Measurements from ENCODE around the gene CHRNB1. TPM values are rescaled to one million over a fixed set of nuclear protein-coding genes. Genes with fewer than 3 reads are reported as not detected.
A peak's percentile ranks its signal among the peaks of the same experiment; 100 is the strongest.
"Not testable (repeated sequence)": the region's sequence is repeated elsewhere in the genome, so short reads cannot be mapped to it uniquely, and the experiment has no call there.

CHRNB1 gene
- total RNA-seq, 1 experiment from 2014 or later: 12.7 TPM

GRCh38 chr17:7481842-7482741, 37.2 kb downstream of the CHRNB1 start:
- H3K9me3 ChIP-seq (ENCODE audit: control insufficient read depth, low read depth, low read length); H3K27me3 ChIP-seq (ENCODE audit: insufficient read depth, low read length); H2BK12ac ChIP-seq (ENCODE audit: insufficient read length, low read depth, low read length); H4K5ac ChIP-seq (ENCODE audit: insufficient read length, low read depth, low read length); H3K27ac ChIP-seq (ENCODE audit: insufficient read length, low read depth, low read length); H3K14ac ChIP-seq (ENCODE audit: insufficient read depth, low read length); H3K56ac ChIP-seq (ENCODE audit: insufficient read length, low read depth, low read length); H3K4me1 ChIP-seq (ENCODE audit: insufficient read depth, low read length); H2BK15ac ChIP-seq (ENCODE audit: low read depth, low read length); H2AFZ ChIP-seq (ENCODE audit: low read length); H3K27me3 Mint-ChIP-seq (ENCODE audit: low read depth); H3K23ac ChIP-seq (ENCODE audit: insufficient read length, low read depth, low read length); H3K18ac ChIP-seq (ENCODE audit: insufficient read length, low read depth, low read length); H2AK5ac ChIP-seq (ENCODE audit: insufficient read length, low read length); H4K20me1 ChIP-seq (ENCODE audit: control insufficient read depth, insufficient read depth, insufficient read length); H4K8ac ChIP-seq (replicated peaks; ENCODE audit: insufficient read length, low read depth, low read length); H3K4ac ChIP-seq (ENCODE audit: low read depth, low read length); H2BK5ac ChIP-seq (ENCODE audit: insufficient read length, low read length); H3T11ph ChIP-seq (ENCODE audit: low read length); H2BK120ac ChIP-seq (ENCODE audit: low read depth, low read length, poor library complexity, severe bottlenecking); H3K79me1 ChIP-seq (ENCODE audit: insufficient read depth, low read depth, low read length, poor library complexity, severe bottlenecking); H3K9me3 Mint-ChIP-seq; H2BK20ac ChIP-seq (ENCODE audit: low read depth, low read length, poor library complexity, severe bottlenecking); H3K4me2 ChIP-seq (ENCODE audit: insufficient read depth, insufficient read length, low read length); DNase-seq; H4K91ac ChIP-seq (ENCODE audit: insufficient read length, low read depth, low read length); H3K9ac ChIP-seq (ENCODE audit: extremely low read depth, insufficient read length, low read length): not testable (repeated sequence)
- no CpG with 5 or more reads among the region's 31 CpGs for WGBS (ENCODE audit: extremely low coverage, insufficient read length, low lambda C conversion rate)
- Histone ChIP-seq H3K79me2 (ENCODE audit: insufficient read depth, low read length) (peaks cover 15% of the 10 kb centered on the region), H3K23me2 (ENCODE audit: insufficient read length, low read depth, low read length, poor library complexity, severe bottlenecking) (peaks cover 17% of the 10 kb centered on the region)
- H3K4me1 Mint-ChIP-seq: peaks cover 55 to 70% of the 10 kb centered on the region in 2 experiments
- peaks cover 7 to 12% (median 8%) of the 10 kb centered on the region in 3 experiments; a peak in 6 of 7 replicates for H3K36me3 Mint-ChIP-seq (ENCODE audit: insufficient read depth in 1 of 3, low read depth in 3 of 3)
- H3K27ac Mint-ChIP-seq: peak overlapping the region in 1 of 3 experiments; percentile 99; a peak in 2 of 7 replicates
- peak overlapping the region in 1 of 2 experiments; percentile 58; a peak in 3 of 5 replicates for H3K4me3 Mint-ChIP-seq

GRCh38 chr17:7482742-7483088, 37.9 kb downstream of the CHRNB1 start:
- not testable (repeated sequence) for DNase-seq; H3K4me1 ChIP-seq (ENCODE audit: insufficient read depth, low read length); H3K56ac ChIP-seq (ENCODE audit: insufficient read length, low read depth, low read length); H3K9me3 Mint-ChIP-seq; H3K27me3 Mint-ChIP-seq (ENCODE audit: low read depth); H3T11ph ChIP-seq (ENCODE audit: low read length); H3K9me3 ChIP-seq (ENCODE audit: control insufficient read depth, low read depth, low read length); H2BK120ac ChIP-seq (ENCODE audit: low read depth, low read length, poor library complexity, severe bottlenecking); H2BK12ac ChIP-seq (ENCODE audit: insufficient read length, low read depth, low read length); H3K9ac ChIP-seq (ENCODE audit: extremely low read depth, insufficient read length, low read length); H3K4ac ChIP-seq (ENCODE audit: low read depth, low read length); H3K18ac ChIP-seq (ENCODE audit: insufficient read length, low read depth, low read length); H2AK5ac ChIP-seq (ENCODE audit: insufficient read length, low read length); H2BK15ac ChIP-seq (ENCODE audit: low read depth, low read length); H4K5ac ChIP-seq (ENCODE audit: insufficient read length, low read depth, low read length); H2BK20ac ChIP-seq (ENCODE audit: low read depth, low read length, poor library complexity, severe bottlenecking); H3K14ac ChIP-seq (ENCODE audit: insufficient read depth, low read length); H3K79me1 ChIP-seq (ENCODE audit: insufficient read depth, low read depth, low read length, poor library complexity, severe bottlenecking); H3K27me3 ChIP-seq (ENCODE audit: insufficient read depth, low read length); H2BK5ac ChIP-seq (ENCODE audit: insufficient read length, low read length); H4K91ac ChIP-seq (ENCODE audit: insufficient read length, low read depth, low read length); H4K20me1 ChIP-seq (ENCODE audit: control insufficient read depth, insufficient read depth, insufficient read length); H3K23ac ChIP-seq (ENCODE audit: insufficient read length, low read depth, low read length); H2AFZ ChIP-seq (ENCODE audit: low read length); H4K8ac ChIP-seq (replicated peaks; ENCODE audit: insufficient read length, low read depth, low read length)
- Histone ChIP-seq H3K27ac (ENCODE audit: insufficient read length, low read depth, low read length) (peak overlapping the region; percentile 59), H3K4me2 (ENCODE audit: insufficient read depth, insufficient read length, low read length) (peak overlapping the region; percentile 81), H3K23me2 (ENCODE audit: insufficient read length, low read depth, low read length, poor library complexity, severe bottlenecking) (peaks cover 17% of the 10 kb centered on the region), H3K79me2 (ENCODE audit: insufficient read depth, low read length) (peaks cover 20% of the 10 kb centered on the region)
- Mint-ChIP-seq H3K36me3 (ENCODE audit: insufficient read depth in 1 of 3, low read depth in 3 of 3) (peaks cover 12 to 18% (median 13%) of the 10 kb centered on the region in 3 experiments; a peak in 6 of 7 replicates), H3K4me1 (peaks cover 54 to 70% of the 10 kb centered on the region in 2 experiments), H3K4me3 (peak overlapping the region; percentile 91 to 96), H3K27ac (peak overlapping the region in 2 of 3 experiments; percentile 99; a peak in 5 of 7 replicates)
- WGBS (ENCODE audit: extremely low coverage, insufficient read length, low lambda C conversion rate): no CpG with 5 or more reads among the region's 6 CpGs
